ENCODE data around the gene DNAI2. TPM values are rescaled to one million over a fixed set of nuclear protein-coding genes. Genes with fewer than 3 reads are reported as not detected.

DNAI2 gene
- total RNA-seq, 1 donor from 2014 or later, result not detected

GRCh38 chr17:74298778-74299177 lies 24.7 kb downstream of the DNAI2 start:
- Mint-ChIP-seq H3K27me3 (ENCODE audit: low read depth) (peaks cover 5% of the 10 kb centered on the region), H3K4me3 (ENCODE audit: unreplicated experiment) (no peak overlapping the region), H3K9me3 (ENCODE audit: low read depth) (peaks cover 4% of the 10 kb centered on the region), H3K4me1 (ENCODE audit: low read depth) (peaks cover 10% of the 10 kb centered on the region), H3K27ac (ENCODE audit: unreplicated experiment) (no peak overlapping the region), H3K36me3 (ENCODE audit: low read depth) (no peaks in the 10 kb centered on the region)
- no peak for TF ChIP-seq CTCF (IDR thresholded peaks at IDR 0.05)
- DNase-seq (ENCODE audit: low spot score), result no peak

- no peak overlapping the region for H3K27ac Mint-ChIP-seq (ENCODE audit: unreplicated experiment)
- peaks cover 4% of the 10 kb centered on the region for H3K9me3 Mint-ChIP-seq (ENCODE audit: low read depth)
- H3K36me3 Mint-ChIP-seq (ENCODE audit: low read depth), result no peaks in the 10 kb centered on the region
- TF ChIP-seq CTCF (IDR thresholded peaks at IDR 0.05), result no peak
- peaks cover 10% of the 10 kb centered on the region for H3K4me1 Mint-ChIP-seq (ENCODE audit: low read depth)
- H3K4me3 Mint-ChIP-seq (ENCODE audit: unreplicated experiment), result no peak overlapping the region
- peaks cover 5% of the 10 kb centered on the region for H3K27me3 Mint-ChIP-seq (ENCODE audit: low read depth)
- DNase-seq (ENCODE audit: low spot score), result no peak
Measured at GRCh38 chr17:74299226-74300009, 25.4 kb downstream of the DNAI2 start.

- no peak overlapping the region for H3K27ac Mint-ChIP-seq (ENCODE audit: unreplicated experiment)
- H3K36me3 Mint-ChIP-seq (ENCODE audit: low read depth), result no peaks in the 10 kb centered on the region
- peaks cover 3% of the 10 kb centered on the region for H3K9me3 Mint-ChIP-seq (ENCODE audit: low read depth)
- H3K4me1 Mint-ChIP-seq (ENCODE audit: low read depth), result no peaks in the 10 kb centered on the region
- DNase-seq (ENCODE audit: low spot score), result no peak
- no peak overlapping the region for H3K4me3 Mint-ChIP-seq (ENCODE audit: unreplicated experiment)
- TF ChIP-seq CTCF (IDR thresholded peaks at IDR 0.05), result no peak
- peaks cover 7% of the 10 kb centered on the region for H3K27me3 Mint-ChIP-seq (ENCODE audit: low read depth)
Measured at GRCh38 chr17:74303305-74303704, 29.3 kb downstream of the DNAI2 start.

- H3K27me3 Mint-ChIP-seq (ENCODE audit: low read depth), result peaks cover 6% of the 10 kb centered on the region
- TF ChIP-seq CTCF (IDR thresholded peaks at IDR 0.05), result no peak
- no peak overlapping the region for H3K27ac Mint-ChIP-seq (ENCODE audit: unreplicated experiment)
- no peaks in the 10 kb centered on the region for H3K36me3 Mint-ChIP-seq (ENCODE audit: low read depth)
- H3K9me3 Mint-ChIP-seq (ENCODE audit: low read depth), result peaks cover 3% of the 10 kb centered on the region
- no peaks in the 10 kb centered on the region for H3K4me1 Mint-ChIP-seq (ENCODE audit: low read depth)
- no peak for DNase-seq (ENCODE audit: low spot score)
- no peak overlapping the region for H3K4me3 Mint-ChIP-seq (ENCODE audit: unreplicated experiment)
Measured at GRCh38 chr17:74304184-74304583, 30.1 kb downstream of the DNAI2 start.

GRCh38 chr17:74305865-74306654 lies 32.0 kb downstream of the DNAI2 start:
- Mint-ChIP-seq H3K4me3 (ENCODE audit: unreplicated experiment) (no peak overlapping the region), H3K27me3 (ENCODE audit: low read depth) (peaks cover 4% of the 10 kb centered on the region), H3K4me1 (ENCODE audit: low read depth) (no peaks in the 10 kb centered on the region), H3K27ac (ENCODE audit: unreplicated experiment) (no peak overlapping the region), H3K9me3 (ENCODE audit: low read depth) (peaks cover 3% of the 10 kb centered on the region), H3K36me3 (ENCODE audit: low read depth) (no peaks in the 10 kb centered on the region)
- TF ChIP-seq CTCF (IDR thresholded peaks at IDR 0.05), result peak; percentile 29
- no peak for DNase-seq (ENCODE audit: low spot score)

Measured in chondrocyte (in vitro differentiated cells).